Right ventricle myocardium superior (tissue), 1 donor: ENCODE data around the gene FCMR. TPM values are rescaled to one million over a fixed set of nuclear protein-coding genes. Genes with fewer than 3 reads are reported as not detected.

Source experiments
- ATAC-seq: fragments of 200-7000 bp; cut with Tn5 transposase; one replicate; pipeline ENCODE4 v1.9.1; 2020; ENCODE audit warnings: mild to moderate bottlenecking; ENCODE audit not compliant: poor library complexity
- DNase-seq: peaks from one replicate; pipeline ENCODE4 v3.0.0-alpha.2; 2020
- intact Hi-C: fragments of 100-400 bp; cut with DNase I; formaldehyde crosslinking; loops from one replicate; pipeline ENCODE4 v1.11.2; 2022
- total RNA-seq: library from RNA; stranded (reverse); fragmentation: NEBNext Ultra II Directional; extraction: Animal tissue kit (Norgen Biotek cat#: 25700); gene quantifications from one replicate; pipeline ENCODE4 v1.2.1, GENCODE V29; 2021
- donor health status: DM: no; HTN: yes; CAD: no; lungs with severe emphysema.

The FCMR gene
- total RNA-seq, 1 donor from 2014 or later: 3.2 TPM

DNA sequence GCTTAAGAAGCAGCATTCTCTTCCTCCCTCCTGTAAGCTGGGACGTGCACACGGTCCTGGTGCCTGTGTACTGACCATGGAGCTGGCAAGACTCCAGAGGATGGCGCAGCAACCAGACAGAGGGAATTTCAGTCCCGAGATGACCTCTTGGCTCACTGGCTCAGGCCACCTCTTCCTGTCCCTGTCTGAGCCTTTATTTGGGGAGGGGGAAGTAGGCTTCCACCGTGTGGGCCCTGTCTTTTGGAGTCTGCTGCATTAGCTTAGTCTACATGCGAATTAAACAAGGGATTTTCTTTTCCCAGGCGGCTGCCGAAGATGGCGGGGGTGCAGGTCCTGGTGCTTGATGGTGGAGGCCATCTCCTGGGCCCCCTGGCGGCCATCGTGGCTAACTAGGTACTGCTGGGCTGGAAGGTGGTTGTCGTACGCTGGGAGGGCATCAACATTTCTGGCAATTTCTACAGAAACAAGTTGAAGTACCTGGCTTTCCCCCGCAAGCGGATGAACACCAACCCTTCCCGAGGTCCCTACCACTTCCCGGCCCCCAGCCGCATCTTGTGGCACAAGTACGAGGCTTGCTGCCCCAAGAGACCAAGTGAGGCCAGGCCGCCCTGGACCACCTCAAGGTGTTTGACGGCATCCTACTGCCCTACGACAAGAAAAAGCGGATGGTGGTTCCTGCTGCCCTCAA, 14.3 kb downstream of the FCMR start:
- intact Hi-C loops: no loop called here
- DNase-seq: no peak
- no peak for ATAC-seq

- intact Hi-C loops: no loop called here
- DNase-seq: no peak
- ATAC-seq: no peak
These were observed 16.2 kb downstream of the FCMR start for GRCh38 chr1:206905295-206906164.

DNA sequence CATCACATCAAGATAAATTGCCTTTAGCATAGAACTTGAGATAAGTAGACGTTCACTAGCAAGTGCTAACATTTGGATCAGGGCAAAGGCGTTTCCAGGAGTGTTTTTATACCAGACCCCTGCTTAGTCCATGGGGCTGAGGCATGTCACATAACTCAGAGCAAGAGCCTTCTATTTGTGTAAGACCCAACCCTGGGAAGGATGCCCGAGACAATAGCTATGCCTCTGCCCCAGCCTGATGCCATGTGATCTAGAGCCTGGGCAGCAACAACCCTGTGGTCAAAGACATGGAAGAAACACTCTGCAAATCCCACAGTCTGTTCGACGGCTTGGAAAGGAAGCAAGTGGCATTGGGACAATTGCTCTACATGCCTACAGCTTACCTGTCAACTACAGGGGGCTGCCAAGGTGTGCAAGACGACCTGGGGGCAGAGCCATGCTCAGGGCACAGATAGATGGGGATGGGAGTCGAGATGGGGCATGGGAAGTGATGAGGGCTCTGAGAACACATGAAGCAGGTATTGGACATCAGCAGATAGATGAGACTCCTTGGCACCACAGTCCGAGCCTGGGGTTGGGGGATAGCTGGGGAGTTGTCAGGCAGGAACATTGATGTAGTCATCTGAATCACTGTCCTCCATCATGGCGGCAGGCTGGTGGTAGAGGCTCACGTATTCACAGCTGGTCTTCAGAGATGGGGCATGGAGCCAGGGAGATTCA, 17.2 kb downstream of the FCMR start:
- ATAC-seq (peak; percentile 64), DNase-seq (no peak)
- intact Hi-C loops: no loop called here

DNA sequence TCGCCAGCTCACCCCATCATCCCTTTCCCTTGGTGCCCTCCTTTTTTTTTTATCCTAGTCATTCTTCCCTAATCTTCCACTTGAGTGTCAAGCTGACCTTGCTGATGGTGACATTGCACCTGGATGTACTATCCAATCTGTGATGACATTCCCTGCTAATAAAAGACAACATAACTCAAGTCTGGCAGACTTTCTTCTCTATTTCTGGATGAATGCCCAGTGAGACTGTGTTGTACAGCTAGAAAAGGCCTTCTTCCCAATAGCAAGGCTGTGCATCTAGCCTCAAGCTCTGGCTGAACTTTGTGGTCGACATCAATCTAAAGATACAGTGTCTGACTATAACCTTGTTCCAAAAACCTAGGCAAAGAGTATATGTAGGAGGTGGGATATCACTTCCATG, 18.1 kb downstream of the FCMR start:
- intact Hi-C loops: no loop called here
- peak; percentile 75 for ATAC-seq
- DNase-seq: no peak

GRCh38 chr1:206902702-206903101, 19.0 kb downstream of the FCMR start:
- intact Hi-C loops: no loop called here
- DNase-seq: no peak
- no peak for ATAC-seq

- no peak for DNase-seq
- intact Hi-C loops: no loop called here
- ATAC-seq: no peak
These were observed 19.8 kb downstream of the FCMR start for GRCh38 chr1:206901944-206902343.

- intact Hi-C loops: no loop called here
- ATAC-seq (no peak), DNase-seq (no peak)
These were observed 21.6 kb downstream of the FCMR start for GRCh38 chr1:206900149-206900548.

DNA sequence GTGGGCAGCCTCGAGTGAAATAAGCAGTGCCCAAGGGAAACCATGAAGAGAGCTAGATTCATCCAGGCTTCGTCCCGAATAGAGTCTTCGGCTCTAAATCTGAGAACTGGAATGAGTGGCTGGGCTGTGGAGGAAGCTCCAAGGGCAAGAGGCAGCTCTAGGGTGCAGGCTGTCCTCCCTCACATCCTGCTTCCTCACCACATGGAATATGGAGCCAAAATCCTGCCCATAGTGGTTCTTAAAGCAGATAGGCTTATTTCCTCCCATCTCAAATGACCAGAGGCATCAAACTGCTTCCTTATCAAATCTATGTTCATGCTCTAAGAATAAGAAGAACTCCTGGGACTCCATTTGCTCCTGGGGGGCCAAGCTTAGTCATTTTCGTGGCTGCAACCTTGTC, 22.0 kb downstream of the FCMR start:
- DNase-seq (no peak), ATAC-seq (no peak)
- intact Hi-C loops: no loop called here

GRCh38 chr1:206898915-206899431, 22.8 kb downstream of the FCMR start:
- no peak for DNase-seq
- intact Hi-C loops: no loop called here
- ATAC-seq: no peak

GRCh38 chr1:206898089-206898914, 23.4 kb downstream of the FCMR start:
- intact Hi-C loops: no loop called here

DNA sequence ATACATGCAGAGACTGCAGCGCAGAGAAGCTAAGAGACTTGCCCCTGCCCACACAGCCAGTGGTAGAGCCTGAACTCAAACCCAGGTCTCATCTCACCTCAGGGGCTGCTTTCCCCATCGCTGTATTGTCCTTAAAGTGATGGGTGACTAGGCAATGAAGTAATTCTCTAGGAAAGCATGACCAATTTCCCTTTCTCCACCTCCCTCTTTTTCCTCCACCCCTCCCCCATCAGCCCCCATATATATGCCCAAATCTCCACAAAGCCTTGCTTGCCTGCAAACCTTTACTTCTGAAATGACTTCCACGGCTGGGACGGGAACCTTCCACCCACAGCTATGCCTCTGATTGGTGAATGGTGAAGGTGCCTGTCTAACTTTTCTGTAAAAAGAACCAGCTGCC, 24.6 kb downstream of the FCMR start, which contains the start of gene IL24:
Gene IL24 (plus strand): TSS at position 269 of the 400 bp plus-strand sequence. CDS start 390 bp downstream, outside the sequence.
- ATAC-seq (no peak), DNase-seq (no peak)
- intact Hi-C loops: no loop called here

More at GRCh38 chr1:206898089-206898914, 23.4 kb downstream of the FCMR start:
- no peak for ATAC-seq
- DNase-seq: no peak

- DNase-seq: no peak
- ATAC-seq: no peak
- intact Hi-C loops: no loop called here
These were observed 25.5 kb downstream of the FCMR start for GRCh38 chr1:206896261-206896660.

DNA sequence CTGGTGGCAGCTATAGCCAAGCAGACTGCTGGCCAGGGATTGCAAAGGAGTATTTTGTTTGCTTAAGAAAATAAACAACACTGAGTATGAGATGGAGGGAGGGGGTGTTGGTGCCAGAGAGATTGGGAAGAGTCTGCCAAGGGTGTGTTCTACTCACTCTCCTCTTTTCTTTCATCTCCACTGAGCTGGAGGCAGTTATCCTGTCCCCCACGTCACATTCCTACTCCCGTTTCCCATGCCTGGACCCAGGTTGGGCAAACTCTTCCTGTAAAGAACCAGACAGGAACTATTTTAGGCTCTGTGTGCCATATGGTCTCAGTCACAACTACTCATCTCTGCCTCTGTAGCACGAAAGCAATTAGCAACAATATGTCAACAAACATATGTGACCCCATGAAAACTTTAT, 25.9 kb downstream of the FCMR start:
- DNase-seq: no peak
- intact Hi-C loops: no loop called here
- no peak for ATAC-seq

GRCh38 chr1:206895325-206895724, 26.4 kb downstream of the FCMR start:
- DNase-seq (no peak), ATAC-seq (no peak)
- intact Hi-C loops: no loop called here

GRCh38 chr1:206893380-206893779, 28.4 kb downstream of the FCMR start:
- intact Hi-C loops: no loop called here
- ATAC-seq: no peak

DNA sequence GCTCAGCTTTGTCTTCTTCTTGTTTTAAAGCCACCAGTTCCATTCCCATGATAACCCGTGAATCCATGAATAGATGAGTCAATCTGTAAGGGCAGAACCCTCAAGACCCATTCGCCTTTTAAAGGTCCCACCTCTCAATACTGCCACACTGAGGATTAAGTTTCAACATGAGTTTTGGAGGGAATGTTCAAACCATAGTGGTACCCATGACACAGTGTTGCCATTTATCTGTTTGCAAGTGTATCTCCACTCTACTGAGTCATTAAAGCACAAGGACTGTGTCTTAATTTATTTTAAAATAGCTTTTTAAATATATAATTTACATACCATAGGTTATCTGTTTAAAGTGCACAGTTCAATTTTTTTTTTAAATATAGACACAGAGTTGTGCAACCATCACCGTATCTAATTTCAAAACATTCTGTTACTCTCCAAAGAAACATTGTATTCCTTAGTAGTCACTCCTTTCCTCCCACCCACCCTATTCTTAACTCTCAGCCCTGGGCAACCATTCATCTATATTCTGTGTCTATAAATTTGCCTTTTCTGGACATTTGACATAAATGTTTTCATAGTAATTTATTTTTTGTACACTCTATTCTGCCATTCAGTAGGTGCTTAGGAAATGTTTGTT, 29.3 kb downstream of the FCMR start:
- ATAC-seq (no peak), DNase-seq (no peak)
- intact Hi-C loops: no loop called here

More at GRCh38 chr1:206893380-206893779, 28.4 kb downstream of the FCMR start:
- no peak for DNase-seq

GRCh38 chr1:206891412-206891811, 30.3 kb downstream of the FCMR start:
- ATAC-seq (no peak), DNase-seq (no peak)
- intact Hi-C loops: no loop called here
